ENCODE data around the gene GABBR2.

Gene GABBR2

GRCh38 chr9:98363644-98364043 is 345.1 kb downstream of the GABBR2 start:
- DNase-seq: no peak

GRCh38 chr9:98362624-98363252 is 346.0 kb downstream of the GABBR2 start:
- DNase-seq: no peak

GRCh38 chr9:98361645-98362044 is 347.1 kb downstream of the GABBR2 start:
- DNase-seq: no peak

- no peak for DNase-seq
Measured at GRCh38 chr9:98360176-98360708, 348.5 kb downstream of the GABBR2 start.

- DNase-seq: no peak
Measured at GRCh38 chr9:98359569-98359968, 349.2 kb downstream of the GABBR2 start.

- DNase-seq: no peak
Measured at GRCh38 chr9:98357921-98358535, 350.7 kb downstream of the GABBR2 start.

- DNase-seq: no peak
Measured at GRCh38 chr9:98356953-98357690, 351.6 kb downstream of the GABBR2 start.

GRCh38 chr9:98356326-98356725 is 352.4 kb downstream of the GABBR2 start:
- DNase-seq: no peak

GRCh38 chr9:98351370-98351769 is 357.4 kb downstream of the GABBR2 start:
- no peak for DNase-seq

GRCh38 chr9:98347642-98348041 is 361.1 kb downstream of the GABBR2 start:
- no peak for DNase-seq

- DNase-seq: peak; percentile 74
Measured at GRCh38 chr9:98345011-98345410, 363.7 kb downstream of the GABBR2 start.

GRCh38 chr9:98344581-98344980 is 364.2 kb downstream of the GABBR2 start:
- DNase-seq: no peak

GRCh38 chr9:98342820-98343210 is 365.9 kb downstream of the GABBR2 start:
- peak; percentile 44 for DNase-seq

- no peak for DNase-seq
Measured at GRCh38 chr9:98342098-98342819, 366.5 kb downstream of the GABBR2 start.

GRCh38 chr9:98341157-98342097 is 367.3 kb downstream of the GABBR2 start:
- DNase-seq: peak; percentile 87

GRCh38 chr9:98339987-98340800 is 368.5 kb downstream of the GABBR2 start:
- no peak for DNase-seq

GRCh38 chr9:98335661-98336060 is 373.1 kb downstream of the GABBR2 start:
- DNase-seq: no peak

GRCh38 chr9:98334796-98335195 is 373.9 kb downstream of the GABBR2 start:
- DNase-seq: no peak

- DNase-seq: no peak
Measured at GRCh38 chr9:98333703-98334582, 374.8 kb downstream of the GABBR2 start.

- no peak for DNase-seq
Measured at GRCh38 chr9:98332405-98332831, 376.3 kb downstream of the GABBR2 start.

All from NCI-H69 (cell line).